Lower lobe of right lung (tissue), 2 donors: ENCODE measurements around the gene AADACL3. TPM values are rescaled to one million over a fixed set of nuclear protein-coding genes. Genes with fewer than 3 reads are reported as not detected.

ENCODE experiments used
- ATAC-seq, 2 donors: fragments of 200-7000 bp; cut with Tn5 transposase; one replicate each; pipeline ENCODE4 v1.9.1; 2020 to 2022; ENCODE audit warnings: mild to moderate bottlenecking in 2 of 2, moderate library complexity in 2 of 2
- DNase-seq: peaks from one replicate; pipeline ENCODE4 v3.0.0-alpha.2; 2020
- H3K27ac ChIP-seq: fragments of 200-600 bp; one replicate; pipeline ENCODE4 v1.8.0; 2022
- H3K27me3 ChIP-seq: fragments of 200-600 bp; one replicate; pipeline ENCODE4 v1.8.0; 2022; ENCODE audit warnings: low read depth
- H3K36me3 ChIP-seq: fragments of 200-600 bp; one replicate; pipeline ENCODE4 v1.8.0; 2022; ENCODE audit warnings: mild to moderate bottlenecking
- H3K4me1 ChIP-seq: fragments of 200-600 bp; one replicate; pipeline ENCODE4 v1.8.0; 2022
- H3K4me3 ChIP-seq: fragments of 200-600 bp; one replicate; pipeline ENCODE4 v1.8.0; 2022; ENCODE audit warnings: mild to moderate bottlenecking
- H3K9me3 ChIP-seq: fragments of 200-600 bp; one replicate; pipeline ENCODE4 v1.8.0; 2022
- CTCF ChIP-seq: fragments of 200-600 bp; IDR thresholded peaks from one replicate; pipeline ENCODE4 v1.8.0; 2022; ENCODE audit warnings: antibody characterized with exemption, mild to moderate bottlenecking
- intact Hi-C: fragments of 100-400 bp; cut with DNase I; formaldehyde crosslinking; loops from one replicate; pipeline ENCODE4 v1.11.0; 2022
- total RNA-seq: library from RNA; stranded (reverse); fragmentation: NEBNext Ultra II Directional; extraction: Animal tissue kit (Norgen Biotek cat#: 25700); gene quantifications from one replicate; pipeline ENCODE4 v1.2.1, GENCODE V29; 2021
- donor health status: DM: no; HTN: yes; CAD: no; lungs with severe emphysema.

Gene AADACL3
- total RNA-seq, 1 donor from 2014 or later = not detected

GRCh38 chr1:12760256-12760795, 44.4 kb downstream of the AADACL3 start:
- DNase-seq (no peak), ATAC-seq (no peak)
- no peak for TF ChIP-seq CTCF
- Histone ChIP-seq H3K9me3 (no peaks in the 10 kb centered on the region), H3K27me3 (peaks cover 6% of the 10 kb centered on the region), H3K4me3 (no peak overlapping the region), H3K27ac (no peak overlapping the region), H3K4me1 (no peaks in the 10 kb centered on the region), H3K36me3 (no peaks in the 10 kb centered on the region)
- intact Hi-C loops = no loop called here

- TF ChIP-seq CTCF = no peak
- no peak overlapping the region for H3K4me3 ChIP-seq
- H3K27ac ChIP-seq = no peak overlapping the region
- peaks cover 6% of the 10 kb centered on the region for H3K27me3 ChIP-seq
- DNase-seq = no peak
- H3K36me3 ChIP-seq = no peaks in the 10 kb centered on the region
- no peaks in the 10 kb centered on the region for H3K9me3 ChIP-seq
- intact Hi-C loops = no loop called here
- H3K4me1 ChIP-seq = no peaks in the 10 kb centered on the region
- no peak for ATAC-seq
Observed at GRCh38 chr1:12761781-12762180, 45.9 kb downstream of the AADACL3 start.

GRCh38 chr1:12762766-12763165, 46.9 kb downstream of the AADACL3 start:
- Histone ChIP-seq H3K27ac (no peak overlapping the region), H3K4me3 (no peak overlapping the region), H3K4me1 (no peaks in the 10 kb centered on the region), H3K36me3 (no peaks in the 10 kb centered on the region), H3K27me3 (peaks cover 4% of the 10 kb centered on the region), H3K9me3 (no peaks in the 10 kb centered on the region)
- TF ChIP-seq CTCF = no peak
- DNase-seq (no peak), ATAC-seq (no peak)
- intact Hi-C loops = no loop called here

- no peak overlapping the region for H3K27ac ChIP-seq
- intact Hi-C loops = no loop called here
- H3K4me1 ChIP-seq = no peaks in the 10 kb centered on the region
- no peaks in the 10 kb centered on the region for H3K36me3 ChIP-seq
- H3K27me3 ChIP-seq = no peaks in the 10 kb centered on the region
- TF ChIP-seq CTCF = no peak
- ATAC-seq = no peak
- H3K4me3 ChIP-seq = no peak overlapping the region
- H3K9me3 ChIP-seq = no peaks in the 10 kb centered on the region
- DNase-seq = no peak
Observed at GRCh38 chr1:12763479-12763878, 47.6 kb downstream of the AADACL3 start.

- ATAC-seq (no peak), DNase-seq (no peak)
- peaks cover 3% of the 10 kb centered on the region for H3K27me3 ChIP-seq
- TF ChIP-seq CTCF = no peak
- H3K4me3 ChIP-seq = no peak overlapping the region
- H3K9me3 ChIP-seq = no peaks in the 10 kb centered on the region
- intact Hi-C loops = no loop called here
- H3K36me3 ChIP-seq = no peaks in the 10 kb centered on the region
- no peaks in the 10 kb centered on the region for H3K4me1 ChIP-seq
- H3K27ac ChIP-seq = no peak overlapping the region
Observed at GRCh38 chr1:12764016-12764415, 48.1 kb downstream of the AADACL3 start.

GRCh38 chr1:12769031-12769430, 53.1 kb downstream of the AADACL3 start:
- ATAC-seq (no peak), DNase-seq (no peak)
- intact Hi-C loops = no loop called here

More at GRCh38 chr1:12769031-12769430, 53.1 kb downstream of the AADACL3 start:
- no peaks in the 10 kb centered on the region for H3K36me3 ChIP-seq
- no peaks in the 10 kb centered on the region for H3K4me1 ChIP-seq
- no peak overlapping the region for H3K4me3 ChIP-seq
- peaks cover 4% of the 10 kb centered on the region for H3K27me3 ChIP-seq
- H3K27ac ChIP-seq = no peak overlapping the region
- no peak for TF ChIP-seq CTCF
- H3K9me3 ChIP-seq = no peaks in the 10 kb centered on the region
